ENCODE results near the gene FBXO10.
A peak's percentile ranks its signal among the peaks of the same experiment; 100 is the strongest.

FBXO10 gene

DNA sequence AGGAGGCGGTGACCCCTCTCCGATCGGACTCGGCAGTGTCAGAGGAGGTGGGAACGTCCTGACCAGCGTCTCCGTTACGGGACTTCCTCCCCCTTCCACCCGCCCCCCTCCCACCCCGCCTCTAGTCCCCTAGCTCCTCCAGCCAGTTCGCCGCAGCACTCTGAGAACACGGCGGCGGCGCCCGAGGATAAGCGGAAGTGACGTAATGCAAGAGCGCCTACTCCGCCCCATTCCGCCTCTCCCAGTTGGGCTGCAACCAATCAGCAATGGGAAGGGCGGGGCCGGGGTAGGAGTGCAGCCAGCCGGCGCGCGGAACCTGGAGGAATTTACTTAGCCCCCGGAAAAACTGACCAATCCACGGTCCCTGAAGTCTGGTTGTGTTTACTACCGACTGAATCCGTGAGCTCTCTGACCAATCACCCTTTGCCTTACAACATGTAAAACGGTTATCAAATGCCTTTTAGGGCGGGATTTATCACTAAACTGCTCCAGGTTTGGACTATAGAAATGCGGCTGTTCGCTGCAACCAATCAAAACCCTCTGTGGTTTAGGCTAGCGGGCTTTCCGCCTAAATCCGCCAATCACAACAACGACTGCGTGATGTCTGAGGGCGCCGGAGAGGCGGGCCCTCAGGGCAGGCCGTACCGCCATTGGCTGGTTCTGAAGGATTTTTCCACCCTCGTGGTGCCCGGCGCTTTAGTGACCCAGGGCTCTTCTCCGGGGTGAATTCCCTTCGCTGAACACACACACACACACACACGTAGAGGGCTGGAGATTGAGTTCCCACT is 110.7 kb downstream of the FBXO10 start, which contains the start of gene ZBTB5:
Gene ZBTB5, minus strand, starts transcription at position 202 of the 788 bp plus-strand sequence. CDS start 22,899 bp downstream, outside the sequence.
- H3K9ac ChIP-seq (ENCODE audit: low read depth, low read length, poor library complexity, severe bottlenecking) = peak within 1 kb of the TSS; percentile 96
- no peaks in the 10 kb centered on the region for H3F3A ChIP-seq (ENCODE audit: low read depth)
- no peaks in the 10 kb centered on the region for H3K27me3 ChIP-seq (ENCODE audit: insufficient read depth, low read length, poor library complexity, severe bottlenecking)
- H3K4me2 ChIP-seq (ENCODE audit: low read depth, low read length, poor library complexity, severe bottlenecking) = peak within 1 kb of the TSS; percentile 93
- no peaks in the 10 kb centered on the region for H3K9me2 ChIP-seq (replicated peaks; ENCODE audit: low read depth, low read length)
- peaks cover 38% of the 10 kb centered on the region for H4K20me1 ChIP-seq (ENCODE audit: insufficient read depth, low read length, poor library complexity, severe bottlenecking)
- peaks cover 42% of the 10 kb centered on the region for H3K4me1 ChIP-seq (ENCODE audit: insufficient read depth, low read length, poor library complexity, severe bottlenecking)
- peak within 1 kb of the TSS; percentile 92 for H2AFZ ChIP-seq (ENCODE audit: low read length)
- no peaks in the 10 kb centered on the region for H3K9me3 ChIP-seq (ENCODE audit: insufficient read depth, low read depth, low read length)
- no peak for TF ChIP-seq EZH2phosphoT487 (IDR thresholded peaks at IDR 0.05; ENCODE audit: borderline replicate concordance)
- TF ChIP-seq, protein P1, sequence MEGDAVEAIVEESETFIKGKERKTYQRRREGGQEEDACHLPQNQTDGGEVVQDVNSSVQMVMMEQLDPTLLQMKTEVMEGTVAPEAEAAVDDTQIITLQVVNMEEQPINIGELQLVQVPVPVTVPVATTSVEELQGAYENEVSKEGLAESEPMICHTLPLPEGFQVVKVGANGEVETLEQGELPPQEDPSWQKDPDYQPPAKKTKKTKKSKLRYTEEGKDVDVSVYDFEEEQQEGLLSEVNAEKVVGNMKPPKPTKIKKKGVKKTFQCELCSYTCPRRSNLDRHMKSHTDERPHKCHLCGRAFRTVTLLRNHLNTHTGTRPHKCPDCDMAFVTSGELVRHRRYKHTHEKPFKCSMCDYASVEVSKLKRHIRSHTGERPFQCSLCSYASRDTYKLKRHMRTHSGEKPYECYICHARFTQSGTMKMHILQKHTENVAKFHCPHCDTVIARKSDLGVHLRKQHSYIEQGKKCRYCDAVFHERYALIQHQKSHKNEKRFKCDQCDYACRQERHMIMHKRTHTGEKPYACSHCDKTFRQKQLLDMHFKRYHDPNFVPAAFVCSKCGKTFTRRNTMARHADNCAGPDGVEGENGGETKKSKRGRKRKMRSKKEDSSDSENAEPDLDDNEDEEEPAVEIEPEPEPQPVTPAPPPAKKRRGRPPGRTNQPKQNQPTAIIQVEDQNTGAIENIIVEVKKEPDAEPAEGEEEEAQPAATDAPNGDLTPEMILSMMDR (conservative IDR thresholded peaks at IDR 0.05; ENCODE audit: low read length) = no peak
- no peaks in the 10 kb centered on the region for H3K36me3 ChIP-seq (ENCODE audit: insufficient read depth, low read length)
- H3K4me3 ChIP-seq (ENCODE audit: low read length, poor library complexity, severe bottlenecking) = peak within 1 kb of the TSS; percentile 81
- H3K79me2 ChIP-seq (ENCODE audit: insufficient read depth, low read length) = peaks cover 43% of the 10 kb centered on the region

DNA sequence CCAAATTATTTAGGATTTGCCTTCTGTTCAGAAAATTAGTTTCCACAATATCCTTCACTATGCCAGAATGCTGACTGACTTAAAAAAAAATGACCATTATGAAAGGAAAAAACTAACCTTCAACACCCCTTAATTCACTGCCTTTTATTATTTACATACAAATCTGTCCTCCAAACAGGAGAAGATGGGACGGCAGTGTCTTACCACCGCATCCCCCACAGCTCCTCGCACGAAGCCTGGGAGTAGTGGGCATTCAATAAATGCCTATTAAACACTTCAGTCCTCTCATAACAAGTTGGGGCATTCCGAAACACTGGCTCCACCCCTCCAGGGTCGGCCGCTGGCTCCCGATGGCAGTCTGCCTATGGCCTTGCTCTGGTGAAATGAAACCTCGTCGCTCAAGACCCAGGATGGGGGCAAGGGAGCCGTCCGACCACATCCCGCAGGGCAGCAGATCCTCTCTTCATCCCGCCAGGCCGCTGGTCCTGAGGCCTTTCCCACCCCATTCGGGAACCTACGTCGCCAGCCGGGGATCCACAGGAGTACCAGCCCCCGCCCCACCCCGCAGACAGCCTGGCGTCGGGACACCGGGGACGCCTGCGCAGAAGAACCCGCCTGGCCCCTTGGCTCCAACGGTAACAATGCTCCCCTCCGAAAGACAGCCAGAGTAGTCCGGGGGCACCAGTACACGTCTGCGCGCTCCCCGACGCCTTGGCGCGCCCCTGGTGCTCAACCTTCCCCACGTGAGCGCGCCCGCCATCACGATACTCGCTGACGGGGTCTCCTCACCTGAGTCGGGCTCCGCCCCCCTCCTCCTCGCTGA is 111.5 kb downstream of the FBXO10 start:
- Histone ChIP-seq H3K4me2 (ENCODE audit: low read depth, low read length, poor library complexity, severe bottlenecking) (peak overlapping the region; percentile 87), H3K4me3 (ENCODE audit: low read length, poor library complexity, severe bottlenecking) (peak overlapping the region; percentile 81), H3K4me1 (ENCODE audit: insufficient read depth, low read length, poor library complexity, severe bottlenecking) (peaks cover 42% of the 10 kb centered on the region), H3K36me3 (ENCODE audit: insufficient read depth, low read length) (no peaks in the 10 kb centered on the region), H3F3A (ENCODE audit: low read depth) (no peaks in the 10 kb centered on the region), H2AFZ (ENCODE audit: low read length) (peak overlapping the region; percentile 79), H4K20me1 (ENCODE audit: insufficient read depth, low read length, poor library complexity, severe bottlenecking) (peaks cover 40% of the 10 kb centered on the region), H3K27me3 (ENCODE audit: insufficient read depth, low read length, poor library complexity, severe bottlenecking) (no peaks in the 10 kb centered on the region), H3K9me2 (replicated peaks; ENCODE audit: low read depth, low read length) (no peaks in the 10 kb centered on the region), H3K79me2 (ENCODE audit: insufficient read depth, low read length) (peaks cover 50% of the 10 kb centered on the region), H3K9me3 (ENCODE audit: insufficient read depth, low read depth, low read length) (no peaks in the 10 kb centered on the region), H3K9ac (ENCODE audit: low read depth, low read length, poor library complexity, severe bottlenecking) (peak overlapping the region; percentile 88)
- TF ChIP-seq EZH2phosphoT487 (IDR thresholded peaks at IDR 0.05; ENCODE audit: borderline replicate concordance) = no peak
- TF ChIP-seq, protein P1 (conservative IDR thresholded peaks at IDR 0.05; ENCODE audit: low read length) = no peak

DNA sequence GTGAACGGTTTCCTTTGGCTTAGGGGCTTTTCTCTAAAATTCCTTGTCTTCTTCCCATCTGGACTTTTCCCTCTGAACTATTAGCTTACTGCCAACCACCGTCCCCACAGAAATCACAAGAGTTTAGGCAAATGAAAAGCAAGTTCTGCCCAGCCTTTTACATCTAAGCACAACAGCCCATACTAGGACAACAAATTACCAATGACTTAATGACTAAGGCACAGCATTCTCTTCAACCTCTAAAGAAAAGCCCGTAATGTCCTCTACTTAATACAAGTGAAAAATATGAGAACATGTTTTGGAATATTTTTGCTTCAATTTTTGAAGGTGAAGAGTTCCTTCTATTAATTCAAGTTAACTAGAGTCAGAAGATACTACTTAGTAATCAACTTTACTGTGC is 112.2 kb downstream of the FBXO10 start:
- peaks cover 40% of the 10 kb centered on the region for H4K20me1 ChIP-seq (ENCODE audit: insufficient read depth, low read length, poor library complexity, severe bottlenecking)

More for the DNA sequence above, 112.2 kb downstream of the FBXO10 start:
- Histone ChIP-seq H3K9me2 (replicated peaks; ENCODE audit: low read depth, low read length) (no peaks in the 10 kb centered on the region), H3K4me2 (ENCODE audit: low read depth, low read length, poor library complexity, severe bottlenecking) (peak overlapping the region; percentile 87), H3K9me3 (ENCODE audit: insufficient read depth, low read depth, low read length) (no peaks in the 10 kb centered on the region), H3K79me2 (ENCODE audit: insufficient read depth, low read length) (peaks cover 55% of the 10 kb centered on the region), H3K27me3 (ENCODE audit: insufficient read depth, low read length, poor library complexity, severe bottlenecking) (no peaks in the 10 kb centered on the region), H3K4me3 (ENCODE audit: low read length, poor library complexity, severe bottlenecking) (peak overlapping the region; percentile 81), H3F3A (ENCODE audit: low read depth) (no peaks in the 10 kb centered on the region), H3K36me3 (ENCODE audit: insufficient read depth, low read length) (no peaks in the 10 kb centered on the region), H2AFZ (ENCODE audit: low read length) (no peak overlapping the region), H3K4me1 (ENCODE audit: insufficient read depth, low read length, poor library complexity, severe bottlenecking) (peaks cover 42% of the 10 kb centered on the region), H3K9ac (ENCODE audit: low read depth, low read length, poor library complexity, severe bottlenecking) (peak overlapping the region; percentile 88)
- TF ChIP-seq, protein P1 (conservative IDR thresholded peaks at IDR 0.05; ENCODE audit: low read length) = no peak
- TF ChIP-seq EZH2phosphoT487 (IDR thresholded peaks at IDR 0.05; ENCODE audit: borderline replicate concordance) = no peak
